GM12864 (cell line): ENCODE measurements around the gene BYSL.

Experiments used
- DNase-seq: peaks from one replicate; pipeline ENCODE4 v3.0.0-alpha.2; 2011; ENCODE audit warnings: low read depth
- H3K4me3 ChIP-seq: 2 replicates; pipeline ENCODE4 v1.5.1; 2011; ENCODE audit warnings: mild to moderate bottlenecking, low read depth, low read length, control low read depth
- CTCF ChIP-seq: IDR thresholded peaks from 2 replicates; pipeline ENCODE4 v1.5.1; 2011; ENCODE audit warnings: low read depth, mild to moderate bottlenecking, moderate library complexity, low read length, control low read depth, inconsistent platforms; ENCODE audit errors: missing control alignments

Gene BYSL

GRCh38 chr6:41976794-41977484 is 55.6 kb downstream of the BYSL start:
- DNase-seq: no peak
- no peak for TF ChIP-seq CTCF
- H3K4me3 ChIP-seq: no peak overlapping the region
